Activated B cell treated with CpG ODN at 0.5 μM for 24 hours (primary cell): ENCODE measurements around the gene HIVEP1. TPM values are rescaled to one million over a fixed set of nuclear protein-coding genes. Genes with fewer than 3 reads are reported as not detected.
"Not testable (repeated sequence)": the region's sequence is repeated elsewhere in the genome, so short reads cannot be mapped to it uniquely, and the experiment has no call there.

ENCODE experiments used
- ATAC-seq: fragments of 200-7000 bp; cut with Tn5 transposase; one replicate; pipeline ENCODE4 v1.10.0; 2021; ENCODE audit warnings: low read depth, mild to moderate bottlenecking, moderate library complexity
- CTCF ChIA-PET: fragments of 350-600 bp; sonication (Branson Sonifier 250); formaldehyde crosslinking; loops from one replicate; lab custom pipeline; 2021; ENCODE audit warnings: antibody characterized with exemption; lab: Charles Lee
- POLR2A ChIA-PET: fragments of 350-600 bp; sonication (Branson Sonifier 250); formaldehyde crosslinking; loops from one replicate; lab custom pipeline; 2021; ENCODE audit warnings: antibody characterized with exemption; lab: Charles Lee
- DNase-seq: peaks from one replicate; pipeline ENCODE4 v3.0.0; 2022
- H3K27ac Mint-ChIP-seq: one replicate; pipeline ENCODE4 v1.8.0; 2020; ENCODE audit warnings: mixed read lengths
- H3K27me3 Mint-ChIP-seq: one replicate; pipeline ENCODE4 v1.8.0; 2021; ENCODE audit warnings: mixed read lengths
- H3K36me3 Mint-ChIP-seq: one replicate; pipeline ENCODE4 v1.8.0; 2021; ENCODE audit warnings: low read depth, mixed read lengths
- H3K4me1 Mint-ChIP-seq: one replicate; pipeline ENCODE4 v1.8.0; 2021; ENCODE audit warnings: mixed read lengths
- H3K4me3 Mint-ChIP-seq: one replicate; pipeline ENCODE4 v1.8.0; 2020; ENCODE audit warnings: mild to moderate bottlenecking, mixed read lengths
- H3K9me3 Mint-ChIP-seq: one replicate; pipeline ENCODE4 v1.8.0; 2020; ENCODE audit warnings: mixed read lengths
- intact Hi-C: fragments of 100-400 bp; cut with micrococcal nuclease; formaldehyde crosslinking; loops from one replicate; pipeline ENCODE4 v1.15.1; 2024
- total RNA-seq: library from RNA; stranded (reverse); gene quantifications from 2 replicates; pipeline ENCODE4 v1.2.3, GENCODE V29; 2022
- TF ChIP-seq, protein P1 (sequence below): fragments of 200-600 bp; IDR thresholded peaks from one replicate; pipeline ENCODE4 v1.8.0; 2022; ENCODE audit warnings: antibody characterized with exemption, mild to moderate bottlenecking

The HIVEP1 gene
- total RNA-seq, 1 donor from 2014 or later = 91.0 TPM

DNA sequence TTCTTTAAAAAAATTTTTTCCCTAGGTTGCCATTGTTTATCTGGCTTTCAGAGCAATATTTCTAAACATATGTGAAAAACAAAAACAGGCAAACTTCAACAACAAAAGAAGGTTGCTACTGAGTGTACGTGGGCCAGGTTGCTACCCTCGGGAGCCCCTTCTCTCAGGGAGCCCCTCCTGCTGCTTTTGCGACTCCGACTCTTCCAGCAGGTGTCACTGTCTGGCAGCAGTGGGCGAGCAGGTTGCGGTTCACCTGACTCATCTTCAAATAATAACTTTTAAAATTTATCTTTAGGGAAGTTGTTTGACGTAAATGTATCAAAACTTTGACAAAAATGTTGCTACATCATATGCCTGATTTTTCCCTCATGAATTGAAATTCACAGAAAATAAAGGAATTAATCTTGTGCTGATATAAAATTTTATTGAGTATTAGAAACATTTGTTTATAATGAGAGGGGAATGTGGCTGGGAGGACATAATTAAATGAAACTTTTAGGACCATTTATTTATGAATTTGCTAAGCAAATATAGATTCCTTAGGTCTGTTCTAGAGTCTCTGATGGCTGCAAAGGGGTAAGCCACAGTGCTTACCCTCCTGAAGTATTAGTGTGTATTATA is 138.8 kb downstream of the HIVEP1 start:
- Mint-ChIP-seq H3K36me3 (peaks cover 47% of the 10 kb centered on the region), H3K9me3 (no peaks in the 10 kb centered on the region), H3K4me1 (peaks cover 16% of the 10 kb centered on the region), H3K27ac (no peak overlapping the region), H3K27me3 (no peaks in the 10 kb centered on the region), H3K4me3 (no peak overlapping the region)
- intact Hi-C loops = loop anchor here (1.0 to 5.0 kb wide), 3 partner anchors 83 to 454 kb away; no protein-coding TSS in a partner anchor
- ATAC-seq = no peak
- TF ChIP-seq, protein P1, sequence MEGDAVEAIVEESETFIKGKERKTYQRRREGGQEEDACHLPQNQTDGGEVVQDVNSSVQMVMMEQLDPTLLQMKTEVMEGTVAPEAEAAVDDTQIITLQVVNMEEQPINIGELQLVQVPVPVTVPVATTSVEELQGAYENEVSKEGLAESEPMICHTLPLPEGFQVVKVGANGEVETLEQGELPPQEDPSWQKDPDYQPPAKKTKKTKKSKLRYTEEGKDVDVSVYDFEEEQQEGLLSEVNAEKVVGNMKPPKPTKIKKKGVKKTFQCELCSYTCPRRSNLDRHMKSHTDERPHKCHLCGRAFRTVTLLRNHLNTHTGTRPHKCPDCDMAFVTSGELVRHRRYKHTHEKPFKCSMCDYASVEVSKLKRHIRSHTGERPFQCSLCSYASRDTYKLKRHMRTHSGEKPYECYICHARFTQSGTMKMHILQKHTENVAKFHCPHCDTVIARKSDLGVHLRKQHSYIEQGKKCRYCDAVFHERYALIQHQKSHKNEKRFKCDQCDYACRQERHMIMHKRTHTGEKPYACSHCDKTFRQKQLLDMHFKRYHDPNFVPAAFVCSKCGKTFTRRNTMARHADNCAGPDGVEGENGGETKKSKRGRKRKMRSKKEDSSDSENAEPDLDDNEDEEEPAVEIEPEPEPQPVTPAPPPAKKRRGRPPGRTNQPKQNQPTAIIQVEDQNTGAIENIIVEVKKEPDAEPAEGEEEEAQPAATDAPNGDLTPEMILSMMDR = no peak
- no peak for DNase-seq
- ChIA-PET CTCF (no interaction called here), POLR2A (no interaction called here)

DNA sequence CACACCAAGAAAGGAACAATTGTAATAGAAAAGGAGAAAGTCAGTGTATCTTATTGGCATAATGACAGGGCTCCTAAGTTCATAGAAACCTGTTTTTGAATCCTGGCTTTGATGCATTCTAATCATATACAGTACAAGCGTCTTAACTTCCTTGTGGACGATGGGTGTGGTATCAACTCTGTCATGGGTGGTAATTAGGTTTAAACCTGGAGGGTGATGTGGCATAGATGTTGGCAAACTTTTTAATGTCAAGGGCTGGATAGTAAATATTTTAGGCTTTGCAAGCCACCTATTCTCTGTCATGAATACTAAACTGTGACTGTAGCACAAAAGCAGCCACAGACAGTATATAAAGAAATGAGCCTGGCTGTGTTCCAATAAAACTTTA is 139.3 kb downstream of the HIVEP1 start:
- Mint-ChIP-seq H3K4me3 (no peak overlapping the region), H3K4me1 (peaks cover 16% of the 10 kb centered on the region), H3K27ac (no peak overlapping the region), H3K27me3 (no peaks in the 10 kb centered on the region), H3K36me3 (peaks cover 47% of the 10 kb centered on the region), H3K9me3 (no peaks in the 10 kb centered on the region)
- DNase-seq (no peak), ATAC-seq (no peak)
- ChIA-PET POLR2A (no interaction called here), CTCF (no interaction called here)
- TF ChIP-seq, protein P1 = no peak
- intact Hi-C loops = loop anchor here (2.0 to 5.0 kb wide), 2 partner anchors 351 to 453 kb away; no protein-coding TSS in a partner anchor

DNA sequence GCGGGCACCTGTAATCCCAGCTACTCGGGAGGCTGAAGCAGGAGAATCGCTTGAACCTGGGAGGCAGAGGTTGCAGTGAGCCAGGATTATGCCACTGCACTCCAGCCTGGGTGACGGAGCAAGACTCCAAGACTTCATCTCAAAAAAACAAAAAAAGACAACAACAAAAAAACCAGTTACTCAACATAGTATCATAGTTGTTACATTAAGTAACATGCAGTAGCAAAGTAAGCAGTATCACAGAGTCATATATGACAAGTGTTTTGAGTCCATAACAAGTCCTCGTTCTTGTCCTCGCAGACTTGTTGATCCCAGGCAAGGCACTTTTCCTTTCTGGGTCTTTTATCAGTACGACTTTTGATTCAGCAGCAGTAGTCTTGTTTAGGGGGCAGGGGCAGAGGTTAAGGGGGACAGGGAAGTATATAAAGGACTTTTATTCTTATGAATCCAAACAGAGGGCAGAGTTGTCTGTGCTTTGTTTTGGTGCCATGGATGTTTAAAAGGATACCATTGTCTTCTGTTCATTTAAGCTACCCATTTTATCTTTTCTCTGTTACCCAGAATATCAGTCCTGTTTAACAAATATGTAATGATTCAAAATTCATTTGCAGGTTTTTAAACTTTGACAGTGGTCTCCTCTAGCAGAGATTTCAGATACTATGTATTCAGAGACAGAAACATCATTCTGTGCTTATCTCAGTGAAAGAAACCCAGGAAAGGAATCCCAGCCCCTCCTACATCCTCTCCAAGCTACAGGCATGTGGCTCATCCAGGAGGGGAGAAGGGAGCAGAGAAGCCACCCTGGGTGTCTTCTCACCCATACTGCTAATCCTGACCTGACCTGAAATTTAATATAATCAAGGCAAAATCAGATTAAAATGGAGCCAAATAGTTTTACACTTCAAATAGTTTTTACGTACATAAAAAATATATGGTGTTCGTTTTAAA is 140.2 kb downstream of the HIVEP1 start:
- CTCF ChIA-PET = no interaction called here

DNA sequence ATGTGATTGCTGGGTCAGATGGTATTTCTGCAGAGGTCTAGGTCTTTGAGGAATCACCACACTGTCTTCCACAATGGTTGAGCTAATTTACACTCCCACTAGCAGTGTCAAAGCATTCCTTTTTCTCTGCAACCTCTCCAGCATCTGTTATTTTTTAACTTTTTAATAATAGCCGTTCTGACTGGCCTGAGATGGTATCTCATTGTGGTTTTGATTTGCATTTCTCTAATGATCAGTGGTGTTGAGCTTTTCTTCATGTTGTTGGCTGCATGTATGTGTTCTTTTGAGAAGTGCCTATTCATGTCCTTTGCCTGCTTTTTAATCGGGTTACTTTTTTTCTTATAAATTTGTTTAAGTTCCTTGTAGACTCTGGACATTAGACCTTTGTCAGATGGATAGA is 143.7 kb downstream of the HIVEP1 start:
- Mint-ChIP-seq H3K36me3 (peaks cover 56% of the 10 kb centered on the region), H3K4me1 (peaks cover 14% of the 10 kb centered on the region)
- POLR2A ChIA-PET = interaction anchor here (0.6 kb wide), 1 partner anchor 43 kb away, joined by 5 read pairs; no protein-coding TSS in a partner anchor
- DNase-seq, H3K4me3 Mint-ChIP-seq, H3K9me3 Mint-ChIP-seq, ATAC-seq, H3K27ac Mint-ChIP-seq, H3K27me3 Mint-ChIP-seq, CTCF ChIA-PET, intact Hi-C loops: not testable (repeated sequence)

More for the DNA sequence above, 140.2 kb downstream of the HIVEP1 start:
- no peak for DNase-seq
- Mint-ChIP-seq H3K9me3 (no peaks in the 10 kb centered on the region), H3K27ac (no peak overlapping the region), H3K27me3 (no peaks in the 10 kb centered on the region), H3K36me3 (peaks cover 47% of the 10 kb centered on the region), H3K4me1 (peaks cover 21% of the 10 kb centered on the region), H3K4me3 (no peak overlapping the region)
- ATAC-seq = no peak
- POLR2A ChIA-PET = no interaction called here
- intact Hi-C loops = loop anchor here (5.0 kb wide), 1 partner anchor 350 kb away; no protein-coding TSS in a partner anchor
- TF ChIP-seq, protein P1 = no peak

DNA sequence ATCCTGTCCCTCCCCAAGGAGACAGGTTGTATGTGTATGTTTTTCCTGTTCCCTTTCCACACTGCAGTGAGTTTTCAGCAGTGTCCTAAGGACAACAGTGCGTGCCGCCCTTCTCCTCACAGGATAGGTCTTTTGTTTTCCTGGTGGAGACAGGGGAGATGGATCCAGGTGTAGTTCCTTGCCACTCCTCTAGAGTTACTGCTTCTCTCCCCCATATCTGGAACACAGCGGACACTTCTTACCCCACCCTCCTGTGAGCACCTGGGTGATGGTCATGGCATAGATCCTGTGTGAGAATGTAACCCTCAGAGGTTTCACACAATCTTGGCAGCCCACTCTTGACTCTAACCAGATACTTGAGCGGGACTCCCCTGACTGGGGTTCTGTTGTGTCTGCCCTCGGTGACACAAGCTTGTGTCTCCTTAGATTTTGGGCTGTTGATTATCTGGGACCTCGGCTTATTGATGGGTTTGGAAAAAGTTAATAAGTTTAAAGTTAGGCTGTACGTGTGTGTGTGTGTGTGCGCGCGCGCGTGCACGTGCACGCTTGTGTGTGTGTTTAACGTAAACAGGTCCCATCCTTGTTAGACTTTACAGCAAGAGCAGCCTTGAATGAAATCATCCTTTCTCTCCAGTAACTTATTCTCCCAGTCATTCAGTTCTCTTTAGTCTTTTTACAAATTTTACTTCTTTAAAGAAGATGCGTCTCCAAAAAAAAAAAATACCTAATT is 146.7 kb downstream of the HIVEP1 start:
- Mint-ChIP-seq H3K4me1 (peaks cover 22% of the 10 kb centered on the region), H3K27me3 (no peaks in the 10 kb centered on the region), H3K4me3 (no peak overlapping the region), H3K27ac (no peak overlapping the region), H3K9me3 (no peaks in the 10 kb centered on the region), H3K36me3 (peaks cover 77% of the 10 kb centered on the region)
- TF ChIP-seq, protein P1 = no peak
- no peak for ATAC-seq
- intact Hi-C loops = no loop called here
- CTCF ChIA-PET = no interaction called here
- POLR2A ChIA-PET = no interaction called here
- DNase-seq = no peak
